Measurements from ENCODE around the gene CACNB4. TPM values are rescaled to one million over a fixed set of nuclear protein-coding genes. Genes with fewer than 3 reads are reported as not detected.

Gene CACNB4
- total RNA-seq, 4 donors from 2014 or later: 3.5 to 4.8 (median 4.3) TPM

DNA sequence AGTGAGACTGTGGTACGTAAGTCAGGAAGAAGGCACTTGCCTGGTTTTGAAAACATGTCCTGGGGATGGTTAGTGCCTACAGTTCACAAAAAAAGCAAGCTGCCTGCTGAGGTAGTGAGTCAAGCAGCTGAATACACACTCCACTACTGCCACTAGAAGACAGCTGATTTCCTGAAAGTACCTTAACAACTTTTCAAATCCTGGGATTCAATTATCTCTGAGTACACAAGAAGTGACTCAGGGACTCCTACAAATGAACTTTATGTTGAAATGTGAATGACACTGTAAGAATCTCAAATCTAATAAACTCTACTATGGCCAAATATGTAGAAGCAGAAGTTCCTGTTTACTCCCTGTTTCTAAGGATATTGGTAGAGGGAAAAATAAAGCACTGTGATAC lies 212.6 kb downstream of the CACNB4 start:
- WGBS, 2 donors: 85 to 93% methylated on average over 1 of the region's 1 CpG
- H3K4me3 ChIP-seq: no peak overlapping the region
- H3K36me3 ChIP-seq: no peaks in the 10 kb centered on the region
- TF ChIP-seq EP300 (IDR thresholded peaks at IDR 0.05) (no peak), POLR2A (IDR thresholded peaks at IDR 0.05) (no peak)
- TF ChIP-seq, protein P1, sequence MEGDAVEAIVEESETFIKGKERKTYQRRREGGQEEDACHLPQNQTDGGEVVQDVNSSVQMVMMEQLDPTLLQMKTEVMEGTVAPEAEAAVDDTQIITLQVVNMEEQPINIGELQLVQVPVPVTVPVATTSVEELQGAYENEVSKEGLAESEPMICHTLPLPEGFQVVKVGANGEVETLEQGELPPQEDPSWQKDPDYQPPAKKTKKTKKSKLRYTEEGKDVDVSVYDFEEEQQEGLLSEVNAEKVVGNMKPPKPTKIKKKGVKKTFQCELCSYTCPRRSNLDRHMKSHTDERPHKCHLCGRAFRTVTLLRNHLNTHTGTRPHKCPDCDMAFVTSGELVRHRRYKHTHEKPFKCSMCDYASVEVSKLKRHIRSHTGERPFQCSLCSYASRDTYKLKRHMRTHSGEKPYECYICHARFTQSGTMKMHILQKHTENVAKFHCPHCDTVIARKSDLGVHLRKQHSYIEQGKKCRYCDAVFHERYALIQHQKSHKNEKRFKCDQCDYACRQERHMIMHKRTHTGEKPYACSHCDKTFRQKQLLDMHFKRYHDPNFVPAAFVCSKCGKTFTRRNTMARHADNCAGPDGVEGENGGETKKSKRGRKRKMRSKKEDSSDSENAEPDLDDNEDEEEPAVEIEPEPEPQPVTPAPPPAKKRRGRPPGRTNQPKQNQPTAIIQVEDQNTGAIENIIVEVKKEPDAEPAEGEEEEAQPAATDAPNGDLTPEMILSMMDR (IDR thresholded peaks at IDR 0.05): no peak
- H3K27me3 ChIP-seq: no peaks in the 10 kb centered on the region
- DNase-seq (ENCODE audit: low spot score in 2 of 2): no peak
- H3K4me1 ChIP-seq: no peaks in the 10 kb centered on the region
- H3K27ac ChIP-seq: no peak overlapping the region
- H3K9me3 ChIP-seq: no peaks in the 10 kb centered on the region

DNA sequence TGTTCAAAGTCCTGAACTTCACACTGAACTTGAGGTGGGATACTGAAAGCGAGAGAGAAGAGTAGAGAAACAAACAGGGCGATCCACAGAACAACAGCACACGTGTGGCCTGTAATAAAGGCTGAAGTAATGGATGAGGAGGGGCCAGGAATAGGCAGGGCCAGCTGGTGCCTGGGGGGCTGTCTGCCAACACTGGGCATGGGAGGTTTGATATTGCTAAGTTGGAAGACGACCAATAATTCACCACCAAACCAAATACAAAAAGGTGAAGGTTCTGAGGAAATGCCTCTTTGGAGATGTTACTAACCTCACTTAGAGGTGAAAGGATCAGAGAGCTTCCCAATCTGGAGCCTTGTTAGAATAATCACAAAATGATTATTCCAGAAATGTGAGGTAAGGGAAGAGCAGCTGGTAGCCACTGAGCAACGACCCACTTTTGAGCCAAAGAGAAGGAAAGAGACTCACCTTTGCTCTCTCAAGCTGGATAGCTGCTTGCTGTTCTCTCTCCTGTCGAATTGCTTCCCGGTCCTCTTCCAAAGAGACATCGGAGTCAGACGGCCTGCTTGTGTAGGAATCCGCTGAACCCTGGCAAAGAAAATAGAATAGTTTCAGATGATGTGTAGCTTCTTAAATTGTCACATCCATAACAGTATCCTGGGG lies 215.9 kb downstream of the CACNB4 start:
- H3K27me3 ChIP-seq: no peaks in the 10 kb centered on the region
- no peaks in the 10 kb centered on the region for H3K36me3 ChIP-seq
- TF ChIP-seq EP300 (IDR thresholded peaks at IDR 0.05): no peak
- TF ChIP-seq, protein P1 (IDR thresholded peaks at IDR 0.05): no peak
- TF ChIP-seq POLR2A (IDR thresholded peaks at IDR 0.05): no peak
- H3K4me1 ChIP-seq: peaks cover 0 to 12% (median 0%) of the 10 kb centered on the region in 4 donors
- no peaks in the 10 kb centered on the region for H3K9me3 ChIP-seq
- 89 to 91% methylated on average over 10 of the region's 10 CpGs for WGBS, 2 donors
- H3K27ac ChIP-seq: no peak overlapping the region
- H3K4me3 ChIP-seq: no peak overlapping the region
- no peak for DNase-seq (ENCODE audit: low spot score in 2 of 2)

DNA sequence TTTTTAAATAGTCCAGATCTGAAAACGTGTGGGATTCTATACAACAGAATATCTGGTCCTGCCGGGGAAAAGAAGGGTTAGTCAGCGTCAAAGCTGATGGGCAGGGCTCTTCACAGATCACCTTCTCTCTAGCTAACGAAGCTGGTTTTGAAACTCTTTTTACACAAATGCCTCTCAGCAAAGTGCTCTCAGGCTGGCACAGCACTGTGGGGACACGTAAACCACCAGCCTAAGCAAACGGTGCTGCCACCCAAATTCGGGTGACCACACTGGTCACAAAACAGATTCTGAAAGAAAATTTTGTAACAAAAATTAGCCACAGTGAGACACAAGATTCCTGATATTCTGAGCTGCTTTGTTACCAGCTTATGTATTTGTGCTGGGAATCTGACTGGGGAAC lies 217.5 kb downstream of the CACNB4 start:
- no peak for DNase-seq (ENCODE audit: low spot score in 2 of 2)
- no peak for TF ChIP-seq EP300 (IDR thresholded peaks at IDR 0.05)
- no peak for TF ChIP-seq POLR2A (IDR thresholded peaks at IDR 0.05)
- TF ChIP-seq, protein P1 (IDR thresholded peaks at IDR 0.05): no peak
- H3K4me3 ChIP-seq: no peak overlapping the region
- H3K36me3 ChIP-seq: no peaks in the 10 kb centered on the region
- peaks cover 0 to 12% (median 0%) of the 10 kb centered on the region in 4 donors for H3K4me1 ChIP-seq
- no peaks in the 10 kb centered on the region for H3K9me3 ChIP-seq
- H3K27me3 ChIP-seq: no peaks in the 10 kb centered on the region
- no peak overlapping the region for H3K27ac ChIP-seq
- WGBS, 2 donors: 84 to 89% methylated on average over 7 of the region's 7 CpGs

DNA sequence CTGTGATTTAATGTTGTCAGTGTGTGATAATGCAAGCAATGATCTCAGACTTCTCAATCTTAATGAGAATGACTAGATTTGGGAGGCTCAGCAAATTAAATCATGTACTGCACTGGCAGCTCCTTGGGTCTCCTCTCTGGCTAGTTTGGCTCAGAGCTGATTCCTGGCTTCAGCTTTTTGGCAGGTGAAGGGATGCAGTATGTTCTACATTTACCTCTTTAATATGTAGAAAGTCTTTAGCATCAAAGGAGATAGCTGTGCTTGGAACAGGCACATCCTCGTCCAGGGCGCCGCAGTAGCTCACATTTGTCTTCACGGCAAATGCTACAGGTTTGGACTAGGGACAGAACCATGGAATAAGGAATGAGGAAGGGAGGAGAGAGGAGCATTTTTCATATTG lies 218.3 kb downstream of the CACNB4 start:
- no peak for DNase-seq (ENCODE audit: low spot score in 2 of 2)
- Histone ChIP-seq H3K36me3 (no peaks in the 10 kb centered on the region), H3K4me3 (no peak overlapping the region), H3K27ac (no peak overlapping the region), H3K27me3 (no peaks in the 10 kb centered on the region), H3K9me3 (no peaks in the 10 kb centered on the region), H3K4me1 (peaks cover 0 to 12% (median 0%) of the 10 kb centered on the region in 4 donors)
- 98% methylated on average over 4 of the region's 4 CpGs for WGBS, 2 donors
- no peak for TF ChIP-seq EP300 (IDR thresholded peaks at IDR 0.05)
- no peak for TF ChIP-seq POLR2A (IDR thresholded peaks at IDR 0.05)
- TF ChIP-seq, protein P1 (IDR thresholded peaks at IDR 0.05): no peak

DNA sequence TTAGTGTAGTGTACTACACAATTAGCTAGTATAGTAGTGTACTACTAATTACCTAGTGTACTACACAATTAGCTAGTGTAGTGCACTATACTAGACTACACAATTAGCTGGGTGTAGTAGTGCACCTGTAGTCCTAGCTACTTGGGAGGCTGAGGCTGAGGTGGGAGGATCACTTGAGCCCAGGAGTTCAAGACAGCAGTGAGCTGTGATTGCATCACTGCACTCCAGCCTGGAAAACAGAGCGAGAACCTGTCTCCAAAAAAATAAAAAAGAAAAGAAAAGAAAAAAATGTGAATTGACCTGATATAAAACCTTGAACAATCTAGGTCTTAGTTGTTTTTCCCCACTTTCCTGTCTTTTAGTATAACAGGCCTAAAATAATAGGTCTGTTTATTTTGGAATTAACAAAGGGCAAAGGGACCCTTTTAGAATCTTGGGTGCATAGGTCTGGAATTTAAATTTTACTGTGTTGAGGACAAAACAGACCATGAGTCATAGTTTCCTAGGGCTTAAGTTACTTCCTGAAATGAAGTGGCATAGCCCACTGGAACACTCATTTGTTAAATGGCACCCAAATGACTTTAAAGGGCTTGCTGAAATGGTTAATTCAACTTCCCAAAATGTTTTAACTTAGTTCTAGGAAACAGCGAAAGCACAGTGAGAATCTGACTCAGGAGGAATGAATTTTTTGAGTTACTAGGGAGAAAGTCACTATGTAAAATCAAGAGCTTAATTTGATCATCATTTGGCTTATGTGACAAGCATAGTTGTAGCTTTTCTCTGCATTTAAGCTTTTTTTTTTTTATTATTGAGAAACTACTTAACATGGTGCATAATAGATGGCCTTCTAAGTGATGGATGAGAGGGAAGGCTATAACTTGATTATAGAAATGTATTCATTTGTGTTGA lies 219.9 kb downstream of the CACNB4 start:
- no peaks in the 10 kb centered on the region for H3K27me3 ChIP-seq
- TF ChIP-seq, protein P1 (IDR thresholded peaks at IDR 0.05): no peak
- peak in 1 of 2 donors; percentile 38 for TF ChIP-seq EP300 (IDR thresholded peaks at IDR 0.05)
- TF ChIP-seq POLR2A (IDR thresholded peaks at IDR 0.05): no peak

More for the DNA sequence above, 219.9 kb downstream of the CACNB4 start:
- no peak overlapping the region for H3K4me3 ChIP-seq
- WGBS, 2 donors: 46 to 51% methylated on average over 2 of the region's 2 CpGs
- peak overlapping the region in 2 of 4 donors; percentile 27 to 63 for H3K27ac ChIP-seq
- no peaks in the 10 kb centered on the region for H3K9me3 ChIP-seq
- no peak for DNase-seq (ENCODE audit: low spot score in 2 of 2)
- no peaks in the 10 kb centered on the region for H3K36me3 ChIP-seq
- peaks cover 0 to 12% (median 0%) of the 10 kb centered on the region in 4 donors for H3K4me1 ChIP-seq

Data from tibial nerve (tissue), 4 donors.